HCT116 (cell line): ENCODE measurements around the gene HIGD2A. TPM values are rescaled to one million over a fixed set of nuclear protein-coding genes. Genes with fewer than 3 reads are reported as not detected.

Source experiments
- ATAC-seq: fragments of 200-7000 bp; cut with Tn5 transposase; 2 replicates; pipeline ENCODE4 v1.9.1; 2020; ENCODE audit warnings: mild to moderate bottlenecking, moderate library complexity
- BruUV-seq: library from RNA; stranded (reverse); fragments of 400-500 nt; replicated peaks from 2 replicates; lab custom pipeline; 2021; lab: Mats Ljungman, UMichigan
- CTCF ChIA-PET: fragments of 300-600 bp; sonication (Branson Sonifier 250); formaldehyde crosslinking; loops from one replicate; lab custom pipeline; 2021; ENCODE audit warnings: antibody characterized with exemption; lab: Charles Lee
- POLR2A ChIA-PET: fragments of 300-600, 350-600 bp; sonication (Branson Sonifier 250); formaldehyde crosslinking; loops from one replicate; lab custom pipeline; 2021; ENCODE audit warnings: antibody characterized with exemption; lab: Charles Lee
- RAD21 ChIA-PET, 2 experiments: fragments of 300-600 bp; sonication (Branson Sonifier 250); formaldehyde crosslinking; loops; one replicate each; lab custom pipeline; 2023; ENCODE audit warnings: low total read pairs in 2 of 2; ENCODE audit not compliant: uncharacterized antibody in 2 of 2, unreplicated experiment in 2 of 2, low non-redundant PET in 1 of 2; lab: Charles Lee
- DNase-seq: peaks from one replicate; pipeline ENCODE4 v3.0.0-alpha.2; 2010; ENCODE audit warnings: low read depth, low spot score
- H2AFZ ChIP-seq: fragments of 200-600 bp; shearing (Covaris generic), sonication (generic); 2 replicates; pipeline ENCODE4 v1.6.1; 2017; ENCODE audit warnings: low read depth, mixed run types, mixed read lengths, antibody characterized with exemption, low read length; ENCODE audit not compliant: poor library complexity, severe bottlenecking
- H3K27ac ChIP-seq: 2 replicates; pipeline ENCODE4 v1.5.1; 2012; ENCODE audit warnings: low read depth, low read length
- H3K27me3 ChIP-seq: fragments of 200-600 bp; sonication (generic); 2 replicates; pipeline ENCODE4 v1.6.1; 2016; ENCODE audit warnings: mixed run types, low read length, mixed read lengths; ENCODE audit not compliant: insufficient read depth
- H3K36me3 ChIP-seq, 2 experiments: fragments of 200-500 bp in 1 of 2; fragments of 200-600 bp in 1 of 2; sonication (Bioruptor generic) in 1 of 2; sonication (generic) in 1 of 2; 2 replicates each; pipeline versions ENCODE4 v1.5.1 to v1.6.1; 2014 to 2016; ENCODE audit warnings: low read length in 2 of 2, inconsistent platforms in 1 of 2, mixed read lengths in 1 of 2, mixed run types in 1 of 2; ENCODE audit not compliant: insufficient read depth in 2 of 2, control insufficient read depth in 1 of 2
- H3K4me1 ChIP-seq, 2 experiments: fragments of 200-600 bp in 1 of 2; sonication (generic) in 1 of 2; 2 replicates each; pipeline versions ENCODE4 v1.5.1 to v1.6.1; 2012 to 2017; ENCODE audit warnings: low read length in 2 of 2, inconsistent platforms in 1 of 2, mild to moderate bottlenecking in 1 of 2, mixed read lengths in 1 of 2, mixed run types in 1 of 2, moderate library complexity in 1 of 2; ENCODE audit not compliant: insufficient read depth in 2 of 2, control insufficient read depth in 1 of 2
- H3K4me2 ChIP-seq: fragments of 200-600 bp; sonication (generic); 2 replicates; pipeline ENCODE4 v1.6.1; 2017; ENCODE audit warnings: mixed run types, low read length, mixed read lengths
- H3K4me3 ChIP-seq, 2 experiments: fragments of 200-600 bp in 1 of 2; sonication (generic) in 1 of 2; replicated peaks in 1 of 2; 2 replicates each; pipeline ENCODE4 v1.5.1; 2011 to 2016; ENCODE audit warnings: low read length in 2 of 2, control low read depth in 1 of 2, low read depth in 1 of 2, mild to moderate bottlenecking in 1 of 2, mixed read lengths in 1 of 2, mixed run types in 1 of 2
- H3K79me2 ChIP-seq: fragments of 200-600 bp; sonication (generic); 2 replicates; pipeline ENCODE4 v1.6.1; 2017; ENCODE audit warnings: mild to moderate bottlenecking, mixed run types, low read length, moderate library complexity, mixed read lengths; ENCODE audit not compliant: insufficient read depth
- H3K9ac ChIP-seq: fragments of 200-600 bp; sonication (generic); 2 replicates; pipeline ENCODE4 v1.6.1; 2016; ENCODE audit warnings: low read length, mixed read lengths
- H3K9me2 ChIP-seq: fragments of 200-600 bp; sonication (generic), shearing (Covaris generic); 2 replicates; pipeline ENCODE4 v1.6.1; 2017; ENCODE audit warnings: mixed run types, mild to moderate bottlenecking, moderate library complexity; ENCODE audit not compliant: insufficient read depth
- H3K9me3 ChIP-seq, 2 experiments: fragments of 200-500 bp in 1 of 2; fragments of 200-600 bp in 1 of 2; sonication (Bioruptor generic) in 1 of 2; sonication (generic) in 1 of 2; 2 replicates each; pipeline ENCODE4 v1.6.1; 2014 to 2017; ENCODE audit warnings: low read length in 2 of 2, mixed read lengths in 2 of 2, inconsistent platforms in 1 of 2, low read depth in 1 of 2, mild to moderate bottlenecking in 1 of 2, mixed run types in 1 of 2, moderate library complexity in 1 of 2; ENCODE audit not compliant: control insufficient read depth in 1 of 2, insufficient read depth in 1 of 2
- H4K20me1 ChIP-seq: fragments of 200-600 bp; sonication (generic), shearing (Covaris generic); 2 replicates; pipeline ENCODE4 v1.6.1; 2017; ENCODE audit warnings: mixed run types, mild to moderate bottlenecking, moderate library complexity; ENCODE audit not compliant: insufficient read depth
- CTCF ChIP-seq, 3 experiments: fragments of 200-600 bp in 1 of 3; sonication (generic) in 1 of 3; IDR thresholded peaks in 2 of 3; conservative IDR thresholded peaks in 1 of 3; 2 replicates each; pipeline ENCODE4 v1.5.1; 2012 to 2017; ENCODE audit warnings: low read depth in 2 of 3, low read length in 2 of 3, antibody characterized with exemption in 1 of 3, borderline replicate concordance in 1 of 3, control low read depth in 1 of 3, mild to moderate bottlenecking in 1 of 3, mixed read lengths in 1 of 3, mixed run types in 1 of 3, moderate library complexity in 1 of 3; ENCODE audit not compliant: insufficient read depth in 1 of 3
- FOSL1 ChIP-seq: IDR thresholded peaks from 2 replicates; pipeline ENCODE4 v1.6.1; 2012; ENCODE audit warnings: low read depth
- POLR2A ChIP-seq: IDR thresholded peaks from 2 replicates; pipeline ENCODE4 v1.7.0; 2011; ENCODE audit warnings: borderline replicate concordance; ENCODE audit not compliant: insufficient read depth, insufficient read length; ENCODE audit errors: extremely low read depth
- POLR2AphosphoS5 ChIP-seq: IDR thresholded peaks from 2 replicates; pipeline ENCODE4 v1.6.1; 2011; ENCODE audit warnings: mild to moderate bottlenecking, low read depth, low read length, moderate library complexity
- YY1 ChIP-seq: IDR thresholded peaks from 2 replicates; pipeline ENCODE4 v1.6.1; 2011; ENCODE audit warnings: low read length, low read depth, moderate library complexity, mild to moderate bottlenecking; ENCODE audit not compliant: insufficient replicate concordance; ENCODE audit errors: extremely low read depth
- ZNF274 ChIP-seq: fragments of 200-500 bp; sonication (Bioruptor generic); IDR thresholded peaks from 2 replicates; pipeline ENCODE4 v1.6.1; 2014; ENCODE audit warnings: mild to moderate bottlenecking, low read depth, low read length, inconsistent platforms
- intact Hi-C: fragments of 100-400 bp; cut with micrococcal nuclease; formaldehyde crosslinking; loops from 2 replicates; pipeline ENCODE4 v1.10.0; 2022
- total RNA-seq: library from RNA; stranded (reverse); gene quantifications from one replicate; pipeline ENCODE4 v1.2.1, GENCODE V29; 2021; ENCODE audit not compliant: unreplicated experiment
- TF ChIP-seq, protein P1 (sequence below): IDR thresholded peaks from 2 replicates; pipeline ENCODE4 v1.6.1; 2012
- TF ChIP-seq, protein P2 (sequence below): IDR thresholded peaks from 2 replicates; pipeline ENCODE4 v1.6.1; 2011; ENCODE audit warnings: mild to moderate bottlenecking, low read length, moderate library complexity; ENCODE audit not compliant: insufficient replicate concordance; ENCODE audit errors: extremely low read depth

Gene HIGD2A
- total RNA-seq, 1 experiment from 2014 or later = 130 TPM

DNA sequence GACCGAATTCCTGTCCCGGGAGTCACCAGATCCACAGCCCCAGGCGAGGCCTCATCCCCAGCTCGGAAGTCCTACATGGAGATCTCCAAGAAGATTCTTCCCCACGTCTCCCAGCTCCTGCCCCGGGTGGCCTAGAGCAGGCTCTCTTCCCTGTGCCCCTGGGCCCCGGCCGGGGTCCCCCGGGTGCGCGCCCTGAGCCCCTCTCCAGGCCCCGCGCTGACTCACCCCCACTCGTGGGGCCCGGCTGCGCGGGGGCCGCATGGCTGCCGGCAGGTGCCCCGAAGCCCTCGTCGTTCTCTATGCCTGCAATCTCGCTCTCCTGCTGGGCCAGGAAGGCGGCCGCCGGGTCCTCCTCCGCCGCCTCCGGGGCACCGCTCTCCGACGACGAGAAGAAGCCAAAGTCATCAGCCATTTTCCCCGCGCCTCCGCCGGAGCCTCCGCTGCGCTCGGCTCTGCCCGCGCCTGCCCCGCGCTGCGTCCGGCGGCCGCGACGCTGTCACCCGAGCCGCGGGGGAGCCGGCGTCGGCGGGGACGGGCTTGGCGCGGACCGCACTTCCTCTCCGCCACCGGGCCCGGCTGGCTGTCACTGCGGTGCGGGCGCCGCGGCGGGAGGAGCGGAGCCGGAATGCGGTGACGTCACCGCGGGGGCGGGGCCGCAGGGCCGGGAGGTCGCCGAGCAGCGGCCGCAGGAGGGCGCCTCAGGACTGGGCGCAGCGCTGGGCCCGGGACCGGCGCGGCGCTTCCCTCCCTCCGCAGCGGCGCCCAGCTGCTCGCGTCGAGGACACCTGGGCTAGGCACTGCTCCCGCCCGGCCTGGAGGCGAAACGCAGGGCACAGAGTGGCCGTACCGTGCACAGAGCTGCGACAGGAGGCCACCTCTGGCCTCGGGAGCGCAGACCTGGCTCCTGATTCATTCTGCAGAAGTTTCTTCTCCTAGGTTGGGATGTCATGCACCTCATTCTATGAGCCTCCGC lies 27.7 kb downstream of the HIGD2A start, which contains the start of gene CLTB (continued):
- TF ChIP-seq CTCF (IDR thresholded peaks at IDR 0.05 in 2 of 3, conservative IDR thresholded peaks at IDR 0.05 in 1 of 3; ENCODE audit: borderline replicate concordance in 1 of 3, insufficient read depth in 1 of 3, low read depth in 2 of 3, low read length in 2 of 3) = peak; percentile 32 to 81 (median 48); a peak in 5 of 6 replicates
- no peak for TF ChIP-seq ZNF274
- TF ChIP-seq FOSL1 = no peak
- TF ChIP-seq, protein P1, sequence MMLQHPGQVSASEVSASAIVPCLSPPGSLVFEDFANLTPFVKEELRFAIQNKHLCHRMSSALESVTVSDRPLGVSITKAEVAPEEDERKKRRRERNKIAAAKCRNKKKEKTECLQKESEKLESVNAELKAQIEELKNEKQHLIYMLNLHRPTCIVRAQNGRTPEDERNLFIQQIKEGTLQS = no peak

DNA sequence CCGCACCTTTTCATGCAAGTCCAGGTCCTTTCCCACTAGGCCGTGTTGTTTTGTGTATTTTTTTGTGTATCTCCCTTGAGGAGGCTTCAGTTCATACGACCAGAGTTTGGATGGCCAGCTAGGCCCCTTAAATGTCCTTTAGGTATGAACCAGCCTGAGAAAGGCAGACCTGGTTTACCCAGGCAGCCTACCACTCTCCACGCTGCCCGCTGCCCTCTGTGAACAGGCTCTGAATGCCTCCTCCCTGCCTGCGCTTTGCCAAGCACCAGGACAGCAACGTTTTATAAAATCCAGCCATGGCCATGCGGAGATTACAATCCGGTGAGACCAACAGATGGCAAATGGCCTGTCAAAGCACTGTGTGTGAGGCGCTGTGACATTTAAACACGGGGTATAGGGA lies 28.4 kb downstream of the HIGD2A start:
- no peak for ATAC-seq
- no peaks in the 10 kb centered on the region for H3K36me3 ChIP-seq
- no peak for DNase-seq
- H3K9ac ChIP-seq = peak overlapping the region; percentile 44
- BruUV-seq = no TSS peak
- RAD21 ChIA-PET = interaction anchor here (0.6 to 1.3 kb wide), 6 partner anchors 44 to 244 kb away, joined by 3 to 5 read pairs (median 4); partner anchors contain the start of gene RNF44 (in 1 of the 2)
- peak overlapping the region; percentile 92 for H3K4me2 ChIP-seq
- peaks cover 0 to 3% of the 10 kb centered on the region in 2 experiments; a peak in 1 of 4 replicates for H3K9me3 ChIP-seq
- POLR2A ChIA-PET = interaction anchor here (0.6 to 0.8 kb wide), 3 partner anchors 29 to 121 kb away, joined by 3 read pairs; partner anchors contain the start of genes HIGD2A, NOP16 and RNF44
- H3K27ac ChIP-seq = peak overlapping the region; percentile 75
- H4K20me1 ChIP-seq = no peaks in the 10 kb centered on the region
- intact Hi-C loops = loop anchor here (1.0 to 5.0 kb wide), 4 partner anchors 31 to 202 kb away; partner anchors contain the start of gene FAF2
- peaks cover 10 to 30% of the 10 kb centered on the region in 2 experiments for H3K4me1 ChIP-seq
- H3K4me3 ChIP-seq = peak overlapping the region in 1 of 2 experiments; percentile 75; a peak in 2 of 4 replicates
- H3K79me2 ChIP-seq = peaks cover 22% of the 10 kb centered on the region
- no peak for TF ChIP-seq POLR2AphosphoS5
- TF ChIP-seq CTCF (IDR thresholded peaks at IDR 0.05 in 2 of 3, conservative IDR thresholded peaks at IDR 0.05 in 1 of 3; ENCODE audit: borderline replicate concordance in 1 of 3, insufficient read depth in 1 of 3, low read depth in 2 of 3, low read length in 2 of 3) = no peak
- no peak for TF ChIP-seq POLR2A
- TF ChIP-seq FOSL1 = no peak
- TF ChIP-seq, protein P2, sequence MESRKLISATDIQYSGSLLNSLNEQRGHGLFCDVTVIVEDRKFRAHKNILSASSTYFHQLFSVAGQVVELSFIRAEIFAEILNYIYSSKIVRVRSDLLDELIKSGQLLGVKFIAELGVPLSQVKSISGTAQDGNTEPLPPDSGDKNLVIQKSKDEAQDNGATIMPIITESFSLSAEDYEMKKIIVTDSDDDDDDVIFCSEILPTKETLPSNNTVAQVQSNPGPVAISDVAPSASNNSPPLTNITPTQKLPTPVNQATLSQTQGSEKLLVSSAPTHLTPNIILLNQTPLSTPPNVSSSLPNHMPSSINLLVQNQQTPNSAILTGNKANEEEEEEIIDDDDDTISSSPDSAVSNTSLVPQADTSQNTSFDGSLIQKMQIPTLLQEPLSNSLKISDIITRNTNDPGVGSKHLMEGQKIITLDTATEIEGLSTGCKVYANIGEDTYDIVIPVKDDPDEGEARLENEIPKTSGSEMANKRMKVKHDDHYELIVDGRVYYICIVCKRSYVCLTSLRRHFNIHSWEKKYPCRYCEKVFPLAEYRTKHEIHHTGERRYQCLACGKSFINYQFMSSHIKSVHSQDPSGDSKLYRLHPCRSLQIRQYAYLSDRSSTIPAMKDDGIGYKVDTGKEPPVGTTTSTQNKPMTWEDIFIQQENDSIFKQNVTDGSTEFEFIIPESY = no peak
- TF ChIP-seq YY1 = no peak
- H3K9me2 ChIP-seq = no peaks in the 10 kb centered on the region
- CTCF ChIA-PET = interaction anchor here (1.0 to 1.9 kb wide), 6 partner anchors 31 to 687 kb away, joined by 4 to 7 read pairs (median 6); partner anchors contain the start of genes FAF2 and RNF44
- H2AFZ ChIP-seq = peak overlapping the region; percentile 86
- H3K27me3 ChIP-seq = no peaks in the 10 kb centered on the region
